HuH-7 (cell line): ENCODE data around the gene EEF1AKMT3.

Source experiments
- DNase-seq: peaks from one replicate; pipeline ENCODE4 v3.0.0; 2011; ENCODE audit warnings: low spot score

Gene EEF1AKMT3

DNA sequence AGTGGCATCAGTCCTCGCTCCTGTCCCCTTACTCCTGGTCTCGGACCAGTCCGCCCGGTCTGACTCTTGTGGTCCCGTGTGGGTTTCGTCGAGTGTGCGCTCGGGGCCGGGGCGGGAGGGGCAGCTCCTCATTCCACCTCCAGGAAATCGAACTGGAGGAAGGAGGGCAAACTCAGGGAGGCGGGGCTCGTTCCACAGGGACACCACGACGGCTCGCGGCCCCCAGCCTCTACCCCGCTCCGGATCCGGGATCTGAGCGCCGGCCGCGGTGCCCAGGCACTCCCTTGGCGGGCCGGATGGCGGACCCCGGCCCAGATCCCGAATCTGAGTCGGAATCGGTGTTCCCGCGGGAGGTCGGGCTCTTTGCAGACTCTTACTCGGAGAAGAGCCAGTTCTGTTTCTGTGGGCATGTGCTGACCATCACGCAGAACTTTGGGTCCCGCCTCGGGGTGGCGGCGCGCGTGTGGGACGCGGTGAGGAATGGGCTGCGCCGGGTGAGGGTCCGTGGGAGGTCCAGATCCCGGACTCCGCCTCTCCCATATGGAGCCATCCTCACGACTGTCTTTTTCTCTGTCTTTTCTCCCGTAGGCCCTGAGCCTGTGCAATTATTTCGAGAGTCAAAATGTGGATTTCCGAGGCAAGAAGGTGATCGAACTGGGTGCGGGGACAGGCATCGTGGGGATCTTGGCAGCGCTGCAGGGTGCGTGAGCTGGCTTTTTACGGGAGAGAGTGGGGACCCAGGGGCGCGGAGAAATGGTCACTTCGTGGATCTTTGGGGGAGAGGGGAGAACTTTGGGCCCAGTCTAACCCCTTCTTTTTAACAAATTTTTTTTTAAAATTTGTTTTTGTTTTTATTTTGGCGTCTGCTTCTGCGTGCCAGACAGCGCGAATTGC, at the start of gene EEF1AKMT3:
EEF1AKMT3 (plus strand) TSS at position 186 of the 894 bp plus-strand sequence; CDS start at position 297, 111 bp downstream.
- DNase-seq, result peak; percentile 71

DNA sequence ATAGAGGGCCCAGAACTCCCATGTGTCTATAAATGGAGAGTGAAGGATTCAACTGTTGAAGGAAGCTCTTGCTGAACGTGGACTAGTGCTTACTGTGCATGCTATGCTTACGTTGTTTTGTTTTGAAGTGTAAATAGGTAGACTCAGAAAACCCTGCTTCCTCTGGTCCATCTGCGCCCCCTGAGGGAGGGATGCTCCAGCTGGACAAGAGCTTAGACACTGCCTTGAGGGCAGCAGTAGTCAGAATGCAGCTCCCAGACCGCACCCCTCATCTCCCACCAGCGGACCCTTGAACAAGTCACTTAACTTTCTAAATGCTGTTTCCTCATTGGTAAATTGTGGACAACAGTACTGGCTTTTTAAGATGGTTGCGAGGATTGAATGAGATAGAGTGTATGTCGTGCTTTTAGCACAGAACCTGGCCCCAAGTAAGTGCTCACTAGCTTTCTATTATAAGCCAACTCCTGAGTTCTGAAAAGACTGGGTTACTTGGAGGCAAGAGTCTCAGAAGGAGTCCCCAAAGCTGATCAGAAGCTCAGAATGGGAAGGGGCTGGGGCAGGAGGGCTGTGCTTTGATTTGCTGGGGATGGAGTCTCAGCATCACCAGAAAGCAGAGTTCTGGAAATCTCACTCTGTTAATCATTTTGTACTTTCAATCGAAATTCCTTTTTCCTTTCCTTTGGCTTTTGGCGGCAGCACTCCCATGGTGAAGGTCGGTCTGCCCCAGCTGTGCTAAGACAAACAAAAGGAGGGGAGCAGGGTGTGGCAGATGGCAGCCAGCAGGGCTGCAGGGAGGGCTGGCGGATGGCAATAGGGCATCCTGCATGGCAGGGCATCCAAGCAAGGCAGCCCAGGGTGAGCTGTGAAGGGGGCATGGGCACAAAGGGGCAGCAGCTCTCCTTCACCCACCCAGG, 49.4 kb upstream of the EEF1AKMT3 start:
- no peak for DNase-seq

DNA sequence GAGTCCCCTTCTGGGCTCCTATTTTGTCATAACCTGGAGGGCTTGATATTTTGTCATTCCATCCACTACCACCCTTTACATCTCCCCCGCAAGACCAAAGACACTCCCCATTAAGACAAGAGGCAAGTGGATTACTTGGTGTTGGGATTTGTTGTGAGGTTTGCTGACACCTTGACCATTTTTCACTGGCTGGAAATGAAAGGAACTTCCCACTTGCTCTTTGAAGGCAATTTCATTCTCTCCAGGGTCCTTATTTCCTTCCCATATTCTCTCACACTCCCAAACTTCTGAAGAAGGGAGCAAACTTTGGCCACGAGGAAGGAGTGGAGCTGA, 48.8 kb upstream of the EEF1AKMT3 start:
- DNase-seq, result no peak

DNA sequence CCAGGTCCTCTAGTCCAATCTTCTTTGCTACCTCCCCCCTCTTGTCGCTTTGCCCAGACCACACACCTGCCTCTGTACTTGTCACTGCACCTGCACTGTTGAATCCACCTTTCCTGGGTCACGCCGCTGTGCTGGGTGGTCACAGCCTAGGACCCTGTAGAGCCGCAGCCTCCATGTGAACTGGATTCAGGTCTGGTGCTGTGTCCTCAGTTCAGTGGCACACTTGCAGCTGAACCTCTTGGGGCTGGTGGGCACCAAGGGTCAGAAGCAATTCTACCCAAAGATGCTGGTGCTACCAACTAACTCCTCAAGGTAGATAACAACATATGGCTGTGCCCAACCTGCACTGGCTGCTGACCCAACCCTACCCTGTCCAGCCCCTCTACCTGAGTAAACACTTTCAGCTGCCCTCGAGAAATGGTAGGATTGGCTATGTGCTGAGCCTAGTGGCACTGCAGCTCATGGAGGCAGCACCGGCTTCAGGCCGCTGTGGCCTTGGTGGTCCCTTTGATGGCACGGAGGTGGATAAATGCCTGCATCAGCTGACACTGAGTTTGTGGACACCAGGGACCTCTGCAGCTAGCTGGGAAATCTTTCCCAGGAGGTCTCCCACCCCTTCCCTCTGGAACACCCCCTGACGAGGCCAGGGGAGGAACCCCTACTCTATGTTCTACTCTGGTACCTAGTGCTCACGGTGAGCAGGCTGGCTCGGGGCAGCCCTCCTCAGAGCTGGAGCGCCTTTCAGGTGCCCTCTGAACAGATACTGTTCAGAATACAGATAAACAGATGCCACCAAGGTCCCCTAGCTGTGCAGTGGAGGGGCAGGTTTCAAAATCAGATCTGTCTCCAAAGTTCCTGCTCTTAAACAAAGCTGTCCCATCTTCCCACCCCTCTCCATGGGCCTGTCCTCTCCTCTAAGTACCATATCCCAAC, 48.1 kb upstream of the EEF1AKMT3 start:
- DNase-seq, result no peak

DNA sequence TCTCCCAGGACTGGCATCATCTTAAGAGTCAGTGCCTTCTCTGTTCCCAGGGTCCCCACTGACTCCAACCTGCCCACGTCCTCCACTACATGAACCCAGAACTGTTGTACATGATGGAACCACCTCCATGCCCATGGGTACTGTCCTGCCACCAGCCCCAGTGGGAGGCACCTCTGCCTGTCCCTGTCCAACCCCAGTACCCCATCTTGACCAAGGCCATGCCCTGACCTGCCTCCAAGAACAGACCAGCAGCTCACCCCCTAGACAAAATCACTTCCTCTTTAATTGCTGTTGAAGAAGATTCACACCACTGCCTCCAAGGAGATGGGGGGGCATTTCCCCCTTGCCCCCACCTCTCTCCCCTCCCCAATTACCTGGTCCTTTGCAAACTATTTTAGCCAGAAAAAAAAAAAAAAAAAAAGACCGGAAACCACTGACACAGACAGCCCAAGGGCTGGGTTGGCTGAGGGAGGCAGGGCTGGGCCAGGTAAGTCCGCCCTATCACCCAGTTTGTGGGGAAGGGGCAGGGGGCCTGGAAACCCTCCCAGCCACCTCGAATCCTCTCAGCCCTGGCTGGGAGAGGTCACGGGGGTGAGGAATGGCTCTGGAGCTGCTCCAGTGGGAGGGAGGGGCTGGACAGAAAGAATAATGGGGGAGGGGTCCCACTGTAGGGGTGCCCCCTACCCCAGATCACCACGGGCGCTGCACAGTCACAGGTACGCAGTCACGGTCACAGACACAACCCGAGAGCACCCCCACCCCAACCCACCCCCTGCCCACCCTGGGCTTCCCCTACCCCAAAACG, 47.3 kb upstream of the EEF1AKMT3 start:
- DNase-seq, result no peak

DNA sequence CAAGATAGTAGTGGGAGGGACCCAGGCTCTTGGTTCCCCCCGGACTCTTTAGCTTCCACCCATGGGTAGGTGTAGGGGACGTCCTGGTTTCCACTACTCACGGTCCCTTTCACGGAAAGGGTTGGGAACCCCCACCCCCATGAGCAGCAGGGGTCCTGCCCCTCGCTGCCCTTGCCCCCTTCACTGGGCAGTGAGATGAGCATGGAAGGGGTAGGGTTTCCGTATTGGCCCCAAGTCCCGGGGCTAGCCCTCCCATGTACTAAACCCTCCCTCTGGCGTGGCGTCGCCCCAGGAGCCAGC, 46.6 kb upstream of the EEF1AKMT3 start:
- no peak for DNase-seq

DNA sequence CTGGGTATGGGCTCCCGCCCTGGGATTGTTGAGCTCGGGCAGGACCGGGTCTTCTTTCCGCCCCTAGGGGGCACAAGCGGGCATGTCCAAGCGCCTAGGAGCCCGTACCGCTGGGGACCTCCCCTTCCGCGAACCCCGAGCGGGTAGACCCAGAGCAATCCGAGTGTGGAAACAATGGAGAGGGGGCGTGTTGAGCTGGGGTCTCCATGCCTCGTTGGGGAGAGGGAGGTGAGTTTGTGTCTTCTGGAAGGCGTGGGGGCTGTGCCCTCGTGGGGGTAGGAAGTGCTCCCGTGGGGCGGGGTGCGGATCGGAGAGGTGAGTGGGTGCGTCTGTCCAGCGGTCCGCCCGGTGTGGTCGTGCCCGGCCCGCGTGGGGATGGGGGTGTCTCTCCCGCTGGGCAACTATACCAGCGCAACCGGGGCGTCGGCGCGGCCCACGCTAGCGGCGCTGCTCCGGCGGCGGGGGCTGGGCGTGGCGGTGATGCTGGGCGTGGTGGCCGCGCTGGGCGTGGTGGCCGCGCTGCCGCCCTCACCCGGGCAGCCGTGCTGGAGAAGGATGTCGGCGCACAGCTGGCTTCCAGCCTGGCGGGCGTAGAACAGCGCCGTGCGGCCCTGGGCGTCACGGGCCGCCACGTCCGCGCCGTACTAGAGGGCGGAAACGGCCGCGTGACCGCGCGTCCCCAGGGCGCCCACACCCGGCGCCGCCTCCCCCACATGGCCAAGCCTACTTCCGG, 46.1 kb upstream of the EEF1AKMT3 start:
- peak; percentile 96 for DNase-seq

DNA sequence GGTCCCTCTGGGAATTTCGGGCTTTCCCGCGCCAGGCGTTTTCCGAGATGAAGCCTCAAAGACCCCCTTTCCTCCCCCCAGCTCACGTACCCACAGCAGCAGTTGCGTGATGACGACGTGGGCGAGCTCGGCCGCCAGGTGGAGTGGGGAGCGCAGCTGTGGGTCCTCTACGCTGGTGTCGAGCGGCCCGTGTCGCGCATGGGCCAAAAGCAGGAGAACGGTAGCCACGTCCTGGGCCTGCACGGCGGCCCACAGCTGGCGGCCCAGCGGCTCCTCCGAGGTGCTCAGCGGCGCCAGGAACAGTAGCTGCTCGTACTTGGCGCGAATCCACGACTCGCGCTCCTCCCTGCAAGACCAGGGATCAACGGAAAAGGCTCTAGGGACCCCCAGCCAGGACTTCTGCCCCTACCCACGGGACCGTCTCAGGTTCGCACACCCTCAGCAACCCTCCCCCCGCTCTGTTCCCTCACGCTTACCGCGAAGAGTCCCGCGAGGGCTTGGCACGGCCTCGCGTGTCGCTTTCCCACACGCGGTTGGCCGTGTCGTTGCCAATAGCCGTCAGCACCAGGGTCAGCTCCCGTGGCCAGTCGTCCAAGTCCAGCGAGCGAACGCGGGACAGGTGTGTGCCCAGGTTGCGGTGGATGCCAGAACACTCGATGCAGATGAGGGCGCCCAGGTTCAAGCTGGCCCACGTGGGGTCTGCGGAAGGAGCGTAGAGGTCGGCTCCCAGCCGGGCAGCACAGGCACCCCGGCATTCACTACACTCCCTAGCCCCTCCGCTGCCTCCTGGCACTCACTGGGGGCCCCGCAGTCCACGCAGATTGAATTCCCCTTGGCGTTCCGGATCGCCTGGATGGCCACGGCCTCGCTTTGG, 45.3 kb upstream of the EEF1AKMT3 start:
- DNase-seq, result no peak

DNA sequence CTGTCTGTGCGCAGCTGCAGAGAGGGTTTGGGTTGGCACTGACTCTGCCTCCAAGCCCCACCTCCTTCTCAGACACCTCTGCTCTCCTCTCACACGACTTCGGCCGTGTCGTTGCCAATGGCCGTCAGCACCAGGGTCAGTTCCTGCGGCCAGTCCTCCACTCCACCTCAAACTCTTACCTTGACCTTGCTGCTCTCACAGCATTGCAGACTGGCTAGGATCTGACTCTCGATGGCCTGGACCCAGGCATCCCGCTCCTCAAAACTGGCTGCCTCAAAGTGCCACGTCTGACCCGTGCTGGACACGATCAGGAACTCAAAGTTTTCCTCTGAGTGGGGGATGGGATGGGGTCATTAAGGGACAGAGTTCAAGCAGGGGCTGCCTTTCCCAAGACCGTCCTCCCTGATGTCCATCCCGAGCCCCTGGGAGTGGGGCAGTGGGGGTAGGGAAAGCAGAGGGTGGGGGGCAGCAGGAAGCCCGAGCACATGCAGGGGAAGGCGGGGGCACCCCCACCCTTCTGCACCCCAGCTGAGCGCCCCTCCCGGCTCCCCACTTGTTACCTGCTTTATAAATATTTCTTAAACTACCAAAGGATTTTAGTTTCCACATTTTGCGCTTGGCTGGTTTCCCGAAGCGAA, 44.5 kb upstream of the EEF1AKMT3 start:
- DNase-seq, result no peak

DNA sequence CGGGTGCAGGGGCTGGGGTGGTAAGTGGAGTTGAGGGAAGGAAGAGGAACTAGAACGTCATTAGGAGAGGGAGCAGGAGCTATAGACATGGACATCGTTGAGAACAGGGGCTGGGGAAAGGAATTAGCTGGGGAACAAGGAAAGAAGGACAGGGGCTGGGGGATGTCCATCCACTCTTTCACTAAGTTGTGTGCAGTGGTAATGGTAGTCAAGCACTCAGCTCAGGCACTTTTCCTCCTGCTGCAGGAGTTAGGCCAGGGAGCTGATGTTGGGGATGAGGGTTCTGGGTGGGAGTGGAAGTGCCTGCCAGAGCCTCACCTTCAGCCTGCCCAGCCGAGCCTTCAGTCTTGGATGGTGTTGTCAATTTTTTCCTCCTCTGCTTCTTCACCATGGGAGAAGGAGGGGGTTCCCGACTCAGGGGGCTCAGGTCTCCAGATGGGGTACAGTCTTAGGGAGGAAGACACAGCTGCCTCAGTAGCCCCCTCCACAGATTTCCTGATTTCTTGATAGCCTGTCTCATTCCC, 43.0 kb upstream of the EEF1AKMT3 start:
- DNase-seq, result no peak

DNA sequence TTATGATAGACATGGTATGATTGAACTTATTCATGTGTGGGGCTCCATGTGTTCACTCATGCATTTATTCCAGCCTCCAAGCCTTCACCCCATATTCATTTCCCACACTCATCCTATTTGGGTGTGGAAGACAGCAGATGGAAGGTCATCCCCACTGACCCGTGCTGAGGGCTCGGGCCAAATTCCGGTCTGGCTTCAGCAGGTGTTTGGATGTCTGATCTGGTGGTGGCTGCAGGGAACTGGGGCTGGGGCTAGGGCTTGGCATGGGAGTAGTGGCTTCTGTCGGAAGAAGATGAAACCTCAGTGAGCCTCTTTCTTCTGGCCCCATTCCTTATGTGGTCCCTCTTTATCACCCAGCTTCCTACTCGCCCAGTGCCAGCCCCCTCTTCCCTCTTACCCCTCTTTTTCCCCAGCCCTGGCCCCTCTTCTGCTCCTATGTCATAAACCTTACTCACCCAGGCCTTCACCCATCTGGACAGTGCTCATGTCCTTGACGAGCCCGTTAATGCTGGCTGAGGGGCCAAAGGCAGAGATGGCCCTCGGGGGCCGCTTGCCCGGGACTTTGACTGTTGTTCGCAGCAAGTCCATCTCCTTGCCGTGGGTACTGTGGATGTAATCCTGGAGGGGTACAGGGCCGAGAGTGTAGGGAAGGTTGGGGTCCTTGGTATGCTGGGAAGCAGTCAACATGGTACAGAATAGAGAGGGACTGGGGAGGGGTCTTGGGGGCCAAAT, 41.9 kb upstream of the EEF1AKMT3 start:
- no peak for DNase-seq

DNA sequence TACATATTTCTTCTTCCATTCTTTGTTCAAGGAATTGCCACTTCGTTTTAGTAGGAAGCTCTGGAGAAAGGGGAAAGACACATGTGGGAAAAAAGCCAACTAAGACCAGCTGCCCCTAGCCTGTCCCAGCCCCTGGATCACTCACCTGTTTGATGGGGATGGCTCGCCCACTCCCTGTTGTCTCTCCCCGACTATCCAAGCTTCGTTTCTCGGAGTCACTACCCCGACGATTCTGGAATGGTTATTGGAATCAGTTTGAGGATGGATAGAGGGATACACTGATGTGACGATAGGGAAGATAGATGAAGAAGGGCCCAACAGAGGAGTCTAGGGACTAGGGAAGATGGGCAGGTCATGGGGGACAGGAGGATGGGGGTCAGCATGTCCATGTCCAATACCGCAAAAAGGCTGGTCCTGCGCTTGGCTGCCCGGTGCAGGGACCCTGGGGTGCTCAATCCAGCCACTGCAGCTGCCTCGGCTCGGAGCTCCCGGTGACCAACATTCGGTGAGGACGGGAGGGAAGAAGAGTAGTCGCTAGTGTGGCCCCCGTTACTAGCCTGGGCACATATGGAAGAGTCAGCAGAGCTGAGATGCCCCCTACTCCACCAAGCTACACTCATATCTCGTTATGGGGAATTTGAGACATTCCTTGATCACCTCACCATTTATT, 40.9 kb upstream of the EEF1AKMT3 start:
- no peak for DNase-seq

DNA sequence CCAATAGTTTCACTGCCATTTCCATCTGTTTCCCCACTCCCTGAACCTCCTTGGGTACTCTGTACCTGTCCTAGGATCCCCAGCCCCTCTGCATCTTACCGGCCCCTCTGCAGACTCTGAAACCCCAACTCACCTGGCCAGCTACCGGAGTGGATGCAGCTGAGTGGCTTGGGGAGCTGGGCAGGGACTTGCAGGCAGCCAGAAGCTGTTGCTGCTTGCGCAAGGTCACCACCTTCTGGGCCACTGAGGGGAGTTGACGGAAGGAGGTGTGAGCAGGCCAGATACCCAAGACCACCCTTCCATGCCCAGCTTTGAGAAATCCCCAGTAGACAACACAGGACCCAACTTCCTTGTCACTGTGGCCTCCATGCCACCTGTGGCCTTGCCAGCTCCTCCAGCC, 40.1 kb upstream of the EEF1AKMT3 start:
- no peak for DNase-seq

DNA sequence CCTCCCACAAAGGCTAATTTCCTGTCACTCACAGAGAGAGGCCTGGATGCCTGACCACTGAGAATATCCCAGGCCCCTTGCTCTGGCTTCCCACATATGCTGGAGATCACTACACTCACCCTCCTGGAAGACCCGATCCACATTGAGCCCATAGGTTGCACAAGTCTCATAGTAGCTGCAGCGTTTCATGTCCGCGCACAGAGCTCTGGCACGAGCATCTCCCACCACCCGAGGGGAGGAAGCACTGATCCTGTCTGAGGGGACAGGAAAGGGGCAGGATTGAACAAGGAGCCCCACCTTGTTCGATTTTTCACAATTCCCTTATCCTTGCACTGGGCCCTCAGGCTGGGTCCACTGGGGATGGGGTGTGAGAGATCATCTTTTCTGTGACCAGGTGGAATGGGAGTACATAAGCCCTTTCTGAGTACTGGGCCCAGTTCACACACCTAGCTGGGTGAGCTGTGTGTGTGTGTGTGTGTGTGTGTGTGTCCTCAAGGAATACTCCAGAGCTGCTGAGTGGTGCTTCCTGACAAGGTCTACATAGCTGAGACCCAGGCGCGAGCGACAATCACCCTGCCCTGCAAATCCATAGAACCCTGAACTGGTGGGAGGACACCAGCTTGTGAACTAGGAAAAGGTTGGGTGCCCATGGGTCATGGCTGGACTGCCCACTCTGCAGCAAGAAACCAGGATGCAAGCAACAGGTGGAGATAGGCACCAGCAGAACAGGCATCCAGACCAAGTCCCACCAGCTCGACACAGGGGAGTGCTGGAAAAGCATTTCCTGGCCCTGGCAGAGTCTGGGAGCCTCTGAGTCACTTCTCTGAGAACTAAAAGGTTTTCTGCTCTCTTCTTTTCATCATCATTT, 39.5 kb upstream of the EEF1AKMT3 start:
- DNase-seq, result no peak

DNA sequence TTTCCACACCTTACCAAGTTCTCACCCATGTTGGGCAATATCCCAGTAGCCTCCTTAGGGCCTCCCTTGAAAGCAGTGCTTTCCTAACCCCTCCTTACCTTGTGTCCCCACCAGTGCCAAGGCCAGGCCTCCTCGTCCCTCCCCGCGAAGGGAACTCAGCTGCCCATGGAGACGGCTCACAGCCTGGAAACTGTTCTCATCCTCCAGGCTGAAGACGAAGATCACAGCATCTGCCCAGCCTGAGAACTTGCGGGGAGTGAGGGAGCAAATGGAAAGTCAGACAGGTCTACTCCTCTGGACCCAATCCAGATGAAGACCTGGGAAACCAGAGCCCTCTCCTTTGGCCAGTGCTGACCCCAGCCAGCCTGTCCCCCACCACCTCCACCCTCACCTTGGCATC, 38.5 kb upstream of the EEF1AKMT3 start:
- no peak for DNase-seq

DNA sequence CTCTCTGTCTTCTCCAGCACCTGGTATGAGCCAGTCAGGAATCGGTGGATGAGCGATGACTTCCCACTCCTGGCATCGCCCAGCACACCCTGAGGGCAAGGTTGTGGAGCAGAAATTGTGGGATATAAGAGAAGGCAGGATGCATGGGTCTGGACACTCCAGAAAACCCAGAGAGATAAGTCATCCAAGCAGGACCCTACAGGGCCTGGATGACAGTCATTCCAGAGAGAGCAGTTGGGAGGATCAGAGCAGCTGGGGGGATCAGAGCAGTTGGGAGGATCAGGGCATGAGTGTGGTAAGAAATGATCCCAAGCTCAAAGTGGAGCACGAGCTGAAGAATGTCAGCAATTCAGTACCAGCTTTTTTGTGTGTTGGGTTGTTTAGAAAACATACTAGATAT, 37.8 kb upstream of the EEF1AKMT3 start:
- DNase-seq, result no peak
